ENCODE data around the gene NETO2. TPM values are rescaled to one million over a fixed set of nuclear protein-coding genes. Genes with fewer than 3 reads are reported as not detected.
"Not testable (repeated sequence)": the region's sequence is repeated elsewhere in the genome, so short reads cannot be mapped to it uniquely, and the experiment has no call there.

The NETO2 gene
- total RNA-seq, 1 experiment from 2014 or later = 40.6 TPM

GRCh38 chr16:47057630-47057993 is 86.1 kb downstream of the NETO2 start:
- H3K4me1 ChIP-seq (ENCODE audit: insufficient read depth, low read length) = no peaks in the 10 kb centered on the region
- no peaks in the 10 kb centered on the region for H3K79me2 ChIP-seq (ENCODE audit: low read length)
- ChIA-PET POLR2A (ENCODE audit: unreplicated experiment) (no interaction called here), CTCF (no interaction called here)
- H3K36me3 ChIP-seq (ENCODE audit: low read depth, low read length) = no peaks in the 10 kb centered on the region
- no peaks in the 10 kb centered on the region for H3K9me3 ChIP-seq (ENCODE audit: low read length)
- intact Hi-C loops (cut with micrococcal nuclease) = no loop called here
- BruUV-seq (replicated peaks) = no TSS peak
- H3K9ac ChIP-seq (ENCODE audit: low read length) = no peak overlapping the region
- H3K27ac ChIP-seq (ENCODE audit: low read length) = no peak overlapping the region
- TF ChIP-seq EZH2 (IDR thresholded peaks at IDR 0.05; ENCODE audit: low read length, unreplicated experiment) (no peak), CTCF (conservative IDR thresholded peaks at IDR 0.05; ENCODE audit: low read depth, low read length) (no peak), EZH2phosphoT487 (IDR thresholded peaks at IDR 0.05; ENCODE audit: borderline replicate concordance, low read length) (no peak)
- H3K27me3 ChIP-seq (ENCODE audit: low read length) = no peaks in the 10 kb centered on the region
- no peaks in the 10 kb centered on the region for H4K20me1 ChIP-seq (ENCODE audit: low read length)
- DNase-seq (no peak), ATAC-seq (no peak)
- no peak overlapping the region for H3K4me3 ChIP-seq (ENCODE audit: low read length)
- H3F3A ChIP-seq (ENCODE audit: low read length, unreplicated experiment) = no peaks in the 10 kb centered on the region
- H3K4me2 ChIP-seq (ENCODE audit: low read length) = no peak overlapping the region
- no peak overlapping the region for H2AFZ ChIP-seq (ENCODE audit: low read length)
- H3K9me2 ChIP-seq (replicated peaks; ENCODE audit: low read length) = no peaks in the 10 kb centered on the region

DNA sequence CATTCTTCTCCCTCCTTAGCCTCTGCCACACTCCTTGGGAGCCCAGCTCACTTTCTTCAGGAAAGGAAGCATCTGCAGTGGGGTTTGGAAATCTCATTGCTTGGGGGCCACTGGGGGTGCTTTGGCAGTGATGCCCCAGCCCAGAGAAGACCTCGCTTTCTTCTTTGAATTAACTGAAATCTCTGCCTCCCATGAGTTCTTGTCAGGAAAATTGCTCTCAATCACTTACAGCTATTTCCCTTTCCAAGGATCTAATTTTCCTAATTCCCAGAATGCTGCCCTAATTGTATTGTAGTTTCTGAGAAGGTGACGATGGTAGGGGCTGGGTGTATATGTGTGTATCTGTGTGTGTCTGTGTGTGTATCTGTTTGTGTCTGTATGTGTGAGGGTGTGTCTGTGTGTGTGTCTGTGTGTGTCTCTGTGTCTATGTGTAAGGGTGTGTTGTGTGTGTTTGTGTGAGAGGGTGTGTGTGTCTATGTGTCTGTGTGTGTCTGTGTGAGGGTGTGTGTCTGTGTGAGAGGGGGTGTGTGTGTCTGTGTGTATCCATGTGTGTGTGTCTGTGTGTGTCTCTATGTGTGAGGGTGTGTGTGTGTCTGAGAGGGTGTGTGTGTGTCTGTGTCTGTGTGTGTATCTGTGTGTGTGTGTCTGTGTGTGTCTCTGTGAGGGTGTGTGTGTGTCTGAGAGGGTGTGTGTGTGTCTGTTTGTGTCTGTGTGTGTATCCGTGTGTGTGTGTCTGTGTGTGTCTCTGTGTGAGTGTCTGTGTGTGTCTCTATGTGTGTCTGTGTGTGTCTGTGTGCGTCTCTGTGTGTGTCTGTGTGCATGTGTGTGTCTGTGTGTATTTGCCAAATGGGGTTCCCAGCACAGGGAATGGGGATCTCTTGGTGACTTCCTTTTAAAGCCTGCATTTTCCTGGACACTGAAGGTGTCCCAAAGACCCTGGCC is 86.8 kb downstream of the NETO2 start:
- Histone ChIP-seq H3K36me3 (ENCODE audit: low read depth, low read length) (no peaks in the 10 kb centered on the region), H2AFZ (ENCODE audit: low read length) (no peak overlapping the region), H3K4me1 (ENCODE audit: insufficient read depth, low read length) (no peaks in the 10 kb centered on the region), H3K9me2 (replicated peaks; ENCODE audit: low read length) (no peaks in the 10 kb centered on the region), H3K9me3 (ENCODE audit: low read length) (no peaks in the 10 kb centered on the region), H4K20me1 (ENCODE audit: low read length) (no peaks in the 10 kb centered on the region), H3F3A (ENCODE audit: low read length, unreplicated experiment) (no peaks in the 10 kb centered on the region), H3K27me3 (ENCODE audit: low read length) (no peaks in the 10 kb centered on the region), H3K27ac (ENCODE audit: low read length) (no peak overlapping the region), H3K9ac (ENCODE audit: low read length) (no peak overlapping the region), H3K79me2 (ENCODE audit: low read length) (no peaks in the 10 kb centered on the region), H3K4me3 (ENCODE audit: low read length) (no peak overlapping the region), H3K4me2 (ENCODE audit: low read length) (no peak overlapping the region)
- intact Hi-C loops (cut with micrococcal nuclease) = no loop called here
- DNase-seq (no peak), ATAC-seq (no peak)
- no peak for TF ChIP-seq EZH2phosphoT487 (IDR thresholded peaks at IDR 0.05; ENCODE audit: borderline replicate concordance, low read length)
- no peak for TF ChIP-seq CTCF (conservative IDR thresholded peaks at IDR 0.05; ENCODE audit: low read depth, low read length)
- no peak for TF ChIP-seq EZH2 (IDR thresholded peaks at IDR 0.05; ENCODE audit: low read length, unreplicated experiment)
- POLR2A ChIA-PET (ENCODE audit: unreplicated experiment) = no interaction called here
- CTCF ChIA-PET = no interaction called here
- no TSS peak for BruUV-seq (replicated peaks)

- H3K4me1 ChIP-seq (ENCODE audit: insufficient read depth, low read length); BruUV-seq (replicated peaks); POLR2A ChIA-PET (ENCODE audit: unreplicated experiment); H3K27ac ChIP-seq (ENCODE audit: low read length); H3K79me2 ChIP-seq (ENCODE audit: low read length); CTCF ChIA-PET; H3K9me3 ChIP-seq (ENCODE audit: low read length); H2AFZ ChIP-seq (ENCODE audit: low read length); H4K20me1 ChIP-seq (ENCODE audit: low read length); H3K4me3 ChIP-seq (ENCODE audit: low read length); ATAC-seq; H3F3A ChIP-seq (ENCODE audit: low read length, unreplicated experiment); H3K27me3 ChIP-seq (ENCODE audit: low read length); H3K36me3 ChIP-seq (ENCODE audit: low read depth, low read length); intact Hi-C loops (cut with micrococcal nuclease); H3K4me2 ChIP-seq (ENCODE audit: low read length); H3K9ac ChIP-seq (ENCODE audit: low read length); H3K9me2 ChIP-seq (replicated peaks; ENCODE audit: low read length); DNase-seq: not testable (repeated sequence)
Measured at GRCh38 chr16:47056061-47056460, 87.7 kb downstream of the NETO2 start.
